HEK293 (cell line): ENCODE results near the gene EIF4A2.

Source experiments
- ZNF626 ChIP-seq: fragments of 450-650 bp; sonication (Bioruptor Pico); formaldehyde crosslinking; IDR thresholded peaks from 2 replicates; pipeline ENCODE4 v1.5.1; 2018; ENCODE audit warnings: missing biosample characterization, missing genetic modification characterization, inconsistent platforms
- ZNF707 ChIP-seq: fragments of 450-650 bp; formaldehyde crosslinking; IDR thresholded peaks from 2 replicates; pipeline ENCODE4 v1.5.1; 2016; ENCODE audit warnings: missing biosample characterization, missing genetic modification characterization
- TF ChIP-seq, protein P1 (sequence below): fragments of 450-650 bp; formaldehyde crosslinking; IDR thresholded peaks from 2 replicates; pipeline ENCODE4 v1.5.1; 2016; ENCODE audit warnings: missing biosample characterization, missing genetic modification characterization
- TF ChIP-seq, protein P2 (sequence below): fragments of 450-650 bp; formaldehyde crosslinking; IDR thresholded peaks from 2 replicates; pipeline ENCODE4 v1.5.1; 2016; ENCODE audit warnings: missing biosample characterization, missing genetic modification characterization

DNA sequence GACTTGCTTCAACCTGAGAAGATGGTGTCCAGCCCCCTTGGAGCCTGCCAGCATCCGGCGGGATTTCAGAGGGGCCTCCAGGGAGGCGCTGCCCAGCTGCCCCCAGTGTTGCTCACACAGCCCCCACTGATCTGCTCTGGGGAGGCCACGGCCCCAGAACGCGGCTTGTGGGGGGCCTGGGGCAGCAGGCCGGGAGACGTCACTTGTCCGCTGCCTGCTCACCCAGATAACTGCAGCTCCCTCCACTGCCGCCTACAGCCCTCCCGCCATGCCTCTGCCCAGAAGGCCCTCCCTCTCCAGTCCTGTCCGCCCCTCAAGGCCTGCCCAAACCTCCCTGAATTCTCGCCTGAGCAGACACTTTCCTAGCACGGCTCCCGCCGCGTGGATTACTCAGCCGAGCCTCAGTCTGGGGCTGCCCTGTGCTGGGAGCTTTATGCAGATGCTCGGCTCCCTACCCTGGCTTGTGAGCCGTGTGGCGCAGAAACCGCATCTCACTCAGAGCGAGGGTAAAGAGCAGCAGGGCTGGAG, 42.0 kb downstream of the EIF4A2 start:
- TF ChIP-seq, protein P1, sequence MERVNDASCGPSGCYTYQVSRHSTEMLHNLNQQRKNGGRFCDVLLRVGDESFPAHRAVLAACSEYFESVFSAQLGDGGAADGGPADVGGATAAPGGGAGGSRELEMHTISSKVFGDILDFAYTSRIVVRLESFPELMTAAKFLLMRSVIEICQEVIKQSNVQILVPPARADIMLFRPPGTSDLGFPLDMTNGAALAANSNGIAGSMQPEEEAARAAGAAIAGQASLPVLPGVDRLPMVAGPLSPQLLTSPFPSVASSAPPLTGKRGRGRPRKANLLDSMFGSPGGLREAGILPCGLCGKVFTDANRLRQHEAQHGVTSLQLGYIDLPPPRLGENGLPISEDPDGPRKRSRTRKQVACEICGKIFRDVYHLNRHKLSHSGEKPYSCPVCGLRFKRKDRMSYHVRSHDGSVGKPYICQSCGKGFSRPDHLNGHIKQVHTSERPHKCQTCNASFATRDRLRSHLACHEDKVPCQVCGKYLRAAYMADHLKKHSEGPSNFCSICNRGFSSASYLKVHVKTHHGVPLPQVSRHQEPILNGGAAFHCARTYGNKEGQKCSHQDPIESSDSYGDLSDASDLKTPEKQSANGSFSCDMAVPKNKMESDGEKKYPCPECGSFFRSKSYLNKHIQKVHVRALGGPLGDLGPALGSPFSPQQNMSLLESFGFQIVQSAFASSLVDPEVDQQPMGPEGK: peak; percentile 74
- TF ChIP-seq, protein P2, sequence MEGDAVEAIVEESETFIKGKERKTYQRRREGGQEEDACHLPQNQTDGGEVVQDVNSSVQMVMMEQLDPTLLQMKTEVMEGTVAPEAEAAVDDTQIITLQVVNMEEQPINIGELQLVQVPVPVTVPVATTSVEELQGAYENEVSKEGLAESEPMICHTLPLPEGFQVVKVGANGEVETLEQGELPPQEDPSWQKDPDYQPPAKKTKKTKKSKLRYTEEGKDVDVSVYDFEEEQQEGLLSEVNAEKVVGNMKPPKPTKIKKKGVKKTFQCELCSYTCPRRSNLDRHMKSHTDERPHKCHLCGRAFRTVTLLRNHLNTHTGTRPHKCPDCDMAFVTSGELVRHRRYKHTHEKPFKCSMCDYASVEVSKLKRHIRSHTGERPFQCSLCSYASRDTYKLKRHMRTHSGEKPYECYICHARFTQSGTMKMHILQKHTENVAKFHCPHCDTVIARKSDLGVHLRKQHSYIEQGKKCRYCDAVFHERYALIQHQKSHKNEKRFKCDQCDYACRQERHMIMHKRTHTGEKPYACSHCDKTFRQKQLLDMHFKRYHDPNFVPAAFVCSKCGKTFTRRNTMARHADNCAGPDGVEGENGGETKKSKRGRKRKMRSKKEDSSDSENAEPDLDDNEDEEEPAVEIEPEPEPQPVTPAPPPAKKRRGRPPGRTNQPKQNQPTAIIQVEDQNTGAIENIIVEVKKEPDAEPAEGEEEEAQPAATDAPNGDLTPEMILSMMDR (tag by site-specific recombination): no peak
- TF ChIP-seq ZNF707 (tag by site-specific recombination) (no peak), ZNF626 (no peak)
